ENCODE measurements around the gene GNPTG.

The GNPTG gene

DNA sequence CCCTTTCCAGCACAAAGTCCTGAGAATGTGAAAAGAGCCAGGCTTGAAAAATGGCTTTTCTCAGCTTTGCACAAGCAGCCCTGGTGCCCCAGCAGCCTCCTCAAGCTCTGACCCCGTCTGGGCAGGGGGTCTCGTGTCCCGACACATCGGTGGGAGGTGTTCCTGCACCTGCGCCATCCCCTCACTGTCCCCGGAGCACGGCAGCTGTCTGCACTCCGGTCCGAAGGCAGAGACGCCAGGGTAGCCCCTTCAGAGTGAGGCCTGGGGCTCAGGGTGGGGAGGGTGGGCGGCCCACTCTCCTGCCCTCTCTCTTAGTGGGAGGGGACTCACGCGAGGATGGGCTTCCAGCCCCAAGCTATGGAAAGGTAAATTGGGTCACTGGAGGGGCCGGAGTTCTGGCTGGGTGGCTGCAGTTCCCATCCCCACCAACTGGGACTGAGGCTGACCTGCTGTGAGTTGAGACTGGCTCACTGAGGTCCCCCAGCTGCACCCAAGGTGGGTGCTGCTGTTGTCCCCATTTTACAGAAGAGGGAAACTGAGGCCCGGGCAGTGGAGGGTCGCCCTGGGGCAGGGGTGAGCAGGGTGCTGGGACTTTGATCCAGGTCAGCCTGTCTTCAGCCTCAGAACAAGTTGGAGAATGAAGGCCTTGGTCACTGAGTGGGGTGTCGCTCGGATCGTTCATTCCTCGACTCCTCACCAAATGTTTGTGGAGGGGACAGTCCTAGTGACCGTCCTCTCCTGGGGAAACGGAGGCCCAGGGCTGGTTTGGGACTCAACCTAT, 20.6 kb upstream of the GNPTG start:
- Histone ChIP-seq H3K4me3 (ENCODE audit: severe bottlenecking) (no peak overlapping the region), H3K27me3 (ENCODE audit: insufficient read depth, poor library complexity, severe bottlenecking) (peaks cover 44% of the 10 kb centered on the region), H3K27ac (ENCODE audit: poor library complexity, severe bottlenecking) (no peak overlapping the region), H3K36me3 (ENCODE audit: low read depth) (no peaks in the 10 kb centered on the region), H3K9me3 (ENCODE audit: severe bottlenecking) (no peaks in the 10 kb centered on the region), H3K4me1 (ENCODE audit: insufficient read depth, poor library complexity, severe bottlenecking) (peaks cover 6% of the 10 kb centered on the region)
- ATAC-seq (ENCODE audit: low read depth) (no peak), DNase-seq (ENCODE audit: low spot score) (no peak)
- TF ChIP-seq, protein P1, sequence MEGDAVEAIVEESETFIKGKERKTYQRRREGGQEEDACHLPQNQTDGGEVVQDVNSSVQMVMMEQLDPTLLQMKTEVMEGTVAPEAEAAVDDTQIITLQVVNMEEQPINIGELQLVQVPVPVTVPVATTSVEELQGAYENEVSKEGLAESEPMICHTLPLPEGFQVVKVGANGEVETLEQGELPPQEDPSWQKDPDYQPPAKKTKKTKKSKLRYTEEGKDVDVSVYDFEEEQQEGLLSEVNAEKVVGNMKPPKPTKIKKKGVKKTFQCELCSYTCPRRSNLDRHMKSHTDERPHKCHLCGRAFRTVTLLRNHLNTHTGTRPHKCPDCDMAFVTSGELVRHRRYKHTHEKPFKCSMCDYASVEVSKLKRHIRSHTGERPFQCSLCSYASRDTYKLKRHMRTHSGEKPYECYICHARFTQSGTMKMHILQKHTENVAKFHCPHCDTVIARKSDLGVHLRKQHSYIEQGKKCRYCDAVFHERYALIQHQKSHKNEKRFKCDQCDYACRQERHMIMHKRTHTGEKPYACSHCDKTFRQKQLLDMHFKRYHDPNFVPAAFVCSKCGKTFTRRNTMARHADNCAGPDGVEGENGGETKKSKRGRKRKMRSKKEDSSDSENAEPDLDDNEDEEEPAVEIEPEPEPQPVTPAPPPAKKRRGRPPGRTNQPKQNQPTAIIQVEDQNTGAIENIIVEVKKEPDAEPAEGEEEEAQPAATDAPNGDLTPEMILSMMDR (IDR thresholded peaks at IDR 0.05; ENCODE audit: poor library complexity, severe bottlenecking), result no peak

DNA sequence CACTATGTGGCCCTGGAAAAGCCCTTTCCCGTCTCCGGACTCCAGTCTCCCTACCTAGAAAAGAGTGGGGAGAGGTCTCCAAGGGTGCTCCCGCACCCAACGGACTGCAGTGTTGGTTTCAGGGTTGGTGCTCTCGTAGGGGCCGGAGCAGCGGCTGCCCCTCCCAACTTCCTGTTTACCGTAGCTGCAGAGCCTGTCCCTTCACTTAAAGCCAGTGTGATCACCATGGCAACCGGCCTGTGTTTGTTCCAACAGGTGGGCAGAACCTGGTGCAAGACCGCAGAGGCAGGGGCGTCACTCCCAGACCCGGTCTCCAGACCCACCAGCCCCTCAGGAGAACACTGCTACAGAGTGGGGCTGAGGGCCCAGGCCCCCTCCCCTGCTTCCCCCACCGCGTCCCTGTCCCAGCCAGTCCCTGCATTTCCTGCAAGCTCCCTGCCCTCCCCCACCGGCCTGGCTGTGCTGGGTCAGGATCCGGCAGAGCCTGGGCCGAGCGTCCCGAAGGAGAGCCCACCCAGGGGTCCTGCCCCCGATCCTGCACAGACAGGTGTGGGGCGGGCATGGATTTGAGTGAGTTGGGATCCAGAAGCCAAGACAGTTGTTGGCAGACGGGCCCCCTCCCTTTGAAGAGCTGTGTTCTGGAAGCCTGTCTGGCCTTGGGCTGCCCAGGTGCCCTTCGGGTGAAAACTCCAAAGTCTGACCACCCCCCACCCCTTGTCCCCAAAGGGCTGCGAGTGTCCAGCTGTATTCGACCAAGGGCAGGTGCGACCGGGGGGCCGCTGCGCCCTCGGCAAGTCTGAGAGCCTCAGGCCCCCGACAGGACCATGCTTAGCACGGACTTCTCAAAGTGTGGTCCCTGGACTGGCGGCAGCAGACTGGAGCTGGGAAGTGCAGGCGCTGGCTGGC, 19.8 kb upstream of the GNPTG start:
- TF ChIP-seq, protein P1 (IDR thresholded peaks at IDR 0.05; ENCODE audit: poor library complexity, severe bottlenecking), result no peak
- no peak overlapping the region for H3K27ac ChIP-seq (ENCODE audit: poor library complexity, severe bottlenecking)
- ATAC-seq (ENCODE audit: low read depth) (peak; percentile 31; the same call in 1 of the 3 replicates), DNase-seq (ENCODE audit: low spot score) (no peak)
- H3K36me3 ChIP-seq (ENCODE audit: low read depth), result no peaks in the 10 kb centered on the region
- no peak overlapping the region for H3K4me3 ChIP-seq (ENCODE audit: severe bottlenecking)
- H3K9me3 ChIP-seq (ENCODE audit: severe bottlenecking), result no peaks in the 10 kb centered on the region
- peaks cover 6% of the 10 kb centered on the region for H3K4me1 ChIP-seq (ENCODE audit: insufficient read depth, poor library complexity, severe bottlenecking)
- peaks cover 44% of the 10 kb centered on the region for H3K27me3 ChIP-seq (ENCODE audit: insufficient read depth, poor library complexity, severe bottlenecking)

DNA sequence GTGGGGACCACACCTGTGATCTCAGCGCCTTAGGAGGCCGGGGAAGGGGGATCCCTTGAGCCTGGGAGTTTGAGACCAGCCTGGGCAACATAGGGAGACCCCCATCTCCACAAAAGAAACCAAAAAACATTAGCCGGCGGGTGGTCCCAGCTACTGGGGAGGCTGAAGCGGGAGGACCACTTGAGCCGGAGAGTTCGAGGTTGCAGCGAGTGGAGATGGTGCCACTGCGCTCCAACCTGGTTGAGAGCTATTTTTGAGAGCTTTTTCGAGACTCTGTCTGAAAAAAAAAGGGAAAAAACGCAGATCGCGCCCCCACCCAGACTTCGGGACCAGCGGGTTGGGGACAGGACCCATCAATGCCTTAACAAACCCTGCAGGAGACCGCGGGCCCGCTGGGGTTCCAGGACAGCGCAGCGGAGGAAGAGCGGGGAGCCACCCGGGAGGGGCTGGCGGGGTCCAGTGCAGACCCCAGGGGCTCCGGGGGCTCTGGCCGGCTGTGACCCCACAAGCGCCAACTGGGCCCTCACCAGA, 19.0 kb upstream of the GNPTG start:
- Histone ChIP-seq H3K27me3 (ENCODE audit: insufficient read depth, poor library complexity, severe bottlenecking) (peaks cover 44% of the 10 kb centered on the region), H3K36me3 (ENCODE audit: low read depth) (no peaks in the 10 kb centered on the region), H3K9me3 (ENCODE audit: severe bottlenecking) (no peaks in the 10 kb centered on the region), H3K27ac (ENCODE audit: poor library complexity, severe bottlenecking) (no peak overlapping the region), H3K4me3 (ENCODE audit: severe bottlenecking) (no peak overlapping the region), H3K4me1 (ENCODE audit: insufficient read depth, poor library complexity, severe bottlenecking) (peaks cover 6% of the 10 kb centered on the region)
- TF ChIP-seq, protein P1 (IDR thresholded peaks at IDR 0.05; ENCODE audit: poor library complexity, severe bottlenecking), result no peak
- ATAC-seq (ENCODE audit: low read depth) (no peak), DNase-seq (ENCODE audit: low spot score) (no peak)

DNA sequence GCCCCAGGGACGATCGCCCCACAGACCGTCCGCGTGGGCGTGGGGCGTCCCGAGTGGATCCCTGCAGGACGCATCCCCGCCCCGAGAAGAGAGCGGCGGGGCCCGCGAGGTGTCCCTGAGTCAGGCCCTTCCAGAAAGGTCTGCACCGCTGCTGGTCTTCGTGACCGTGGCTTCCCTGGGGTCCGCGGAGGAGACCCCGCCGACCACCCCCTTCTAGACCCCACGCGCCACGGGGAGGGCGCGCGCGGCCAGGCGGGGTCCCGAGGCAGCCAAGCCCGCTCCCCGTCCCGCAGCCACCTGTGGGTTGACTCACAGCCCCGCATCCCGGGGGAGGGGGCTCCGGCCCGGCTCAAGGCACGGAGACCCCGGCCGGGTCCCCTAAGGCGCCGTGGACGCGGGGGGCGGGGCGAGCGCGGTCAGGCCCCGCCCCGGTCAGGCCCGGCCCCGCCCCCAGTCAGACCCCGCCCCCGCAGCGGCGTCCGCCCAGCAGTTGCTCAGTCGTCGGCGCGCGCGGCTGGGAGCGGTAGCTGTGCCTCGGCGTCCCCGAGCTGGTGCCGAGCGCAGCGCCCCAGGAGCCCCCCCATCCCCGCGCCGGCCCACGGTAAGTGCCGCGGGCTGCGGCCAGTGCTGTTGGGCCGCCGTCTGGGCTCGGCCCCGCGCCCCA, 18.4 kb upstream of the GNPTG start, which contains the start of gene BAIAP3:
Gene BAIAP3 (plus strand): TSS at position 497 of the 664 bp plus-strand sequence. CDS start 4,905 bp downstream, outside the sequence.
- Histone ChIP-seq H3K27me3 (ENCODE audit: insufficient read depth, poor library complexity, severe bottlenecking) (peaks cover 44% of the 10 kb centered on the region), H3K4me3 (ENCODE audit: severe bottlenecking) (peak within 1 kb of the TSS; percentile 27), H3K4me1 (ENCODE audit: insufficient read depth, poor library complexity, severe bottlenecking) (peaks cover 6% of the 10 kb centered on the region), H3K36me3 (ENCODE audit: low read depth) (no peaks in the 10 kb centered on the region), H3K27ac (ENCODE audit: poor library complexity, severe bottlenecking) (no peak within 1 kb of the TSS), H3K9me3 (ENCODE audit: severe bottlenecking) (no peaks in the 10 kb centered on the region)
- ATAC-seq (ENCODE audit: low read depth) (peak; percentile 55), DNase-seq (ENCODE audit: low spot score) (no peak)
- TF ChIP-seq, protein P1 (IDR thresholded peaks at IDR 0.05; ENCODE audit: poor library complexity, severe bottlenecking), result no peak

All from RWPE2 (cell line).